NCI-H1694 treated with DMSO at 0.1 percent for 48 hours (cell line): Measurements from ENCODE around the gene LGALS9.
"Not testable (repeated sequence)": the region's sequence is repeated elsewhere in the genome, so short reads cannot be mapped to it uniquely, and the experiment has no call there.

Experiments
- DNase-seq: peaks from one replicate; lab custom pipeline; 2025; lab: John Stamatoyannopoulos, UW

LGALS9 gene

DNA sequence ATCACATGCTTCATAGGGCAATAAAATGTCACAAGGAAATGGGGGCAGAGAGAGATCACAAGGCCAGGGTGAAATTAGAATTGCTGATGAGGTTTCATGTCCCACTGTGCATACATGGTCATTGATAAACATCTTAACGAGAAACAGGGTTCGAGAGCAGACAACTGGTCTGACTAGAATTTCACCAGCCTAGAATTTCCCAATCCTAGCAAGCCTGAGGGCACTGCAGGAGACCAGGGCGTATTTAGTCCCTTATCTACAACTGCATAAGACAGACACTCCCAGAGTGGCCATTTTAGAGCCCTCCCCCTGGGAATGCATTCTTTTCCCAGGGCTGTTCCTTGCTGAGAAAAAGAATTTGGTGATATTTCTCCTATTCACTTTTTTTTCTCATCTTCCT is 55.3 kb downstream of the LGALS9 start:
- DNase-seq, result not testable (repeated sequence)

DNA sequence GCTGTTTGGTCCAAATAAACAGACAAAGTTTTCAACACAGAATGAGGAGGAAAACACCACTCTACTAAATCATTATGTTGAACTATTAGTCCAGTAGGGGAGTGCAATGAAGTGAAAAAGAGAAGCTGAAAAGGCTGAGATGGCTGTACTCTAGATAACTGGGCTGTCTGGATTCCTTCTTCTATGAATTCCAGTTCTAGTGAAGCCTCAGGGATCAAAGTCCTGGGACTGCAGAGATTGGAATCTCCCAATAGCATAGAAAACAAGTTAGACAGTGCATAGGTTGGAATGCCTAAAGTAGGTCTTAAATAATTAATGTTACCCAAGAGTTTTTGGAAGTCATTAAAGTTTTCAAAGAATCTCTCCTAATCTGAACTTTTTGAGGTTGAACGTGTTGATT is 59.9 kb downstream of the LGALS9 start:
- no peak for DNase-seq

DNA sequence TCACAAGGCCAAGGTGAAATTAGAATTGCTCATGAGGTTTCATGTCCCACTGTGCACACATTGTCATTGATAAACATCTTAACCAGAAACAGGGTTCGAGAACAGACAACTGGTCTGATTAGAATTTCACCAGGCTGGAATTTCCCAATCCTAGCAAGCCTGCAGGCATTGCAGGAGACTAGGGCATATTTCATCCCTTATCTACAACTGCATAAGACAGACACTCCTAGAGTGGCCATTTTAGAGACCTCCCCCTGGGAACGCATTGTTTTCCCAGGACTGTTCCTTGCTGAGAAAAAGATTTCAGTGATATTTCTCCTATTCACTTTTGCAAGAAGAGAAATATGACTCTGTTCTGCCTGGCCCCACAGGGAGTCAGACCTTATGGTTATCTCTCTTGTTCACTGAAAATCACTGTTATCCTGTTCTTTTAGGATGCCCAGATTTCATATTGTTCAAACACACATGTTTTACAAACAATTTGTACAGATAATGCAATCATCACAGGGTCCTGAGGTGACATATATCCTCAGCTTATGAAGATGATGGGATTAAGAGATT is 64.3 kb downstream of the LGALS9 start:
- DNase-seq, result not testable (repeated sequence)
